ENCODE data around the gene TCF12.

DNA sequence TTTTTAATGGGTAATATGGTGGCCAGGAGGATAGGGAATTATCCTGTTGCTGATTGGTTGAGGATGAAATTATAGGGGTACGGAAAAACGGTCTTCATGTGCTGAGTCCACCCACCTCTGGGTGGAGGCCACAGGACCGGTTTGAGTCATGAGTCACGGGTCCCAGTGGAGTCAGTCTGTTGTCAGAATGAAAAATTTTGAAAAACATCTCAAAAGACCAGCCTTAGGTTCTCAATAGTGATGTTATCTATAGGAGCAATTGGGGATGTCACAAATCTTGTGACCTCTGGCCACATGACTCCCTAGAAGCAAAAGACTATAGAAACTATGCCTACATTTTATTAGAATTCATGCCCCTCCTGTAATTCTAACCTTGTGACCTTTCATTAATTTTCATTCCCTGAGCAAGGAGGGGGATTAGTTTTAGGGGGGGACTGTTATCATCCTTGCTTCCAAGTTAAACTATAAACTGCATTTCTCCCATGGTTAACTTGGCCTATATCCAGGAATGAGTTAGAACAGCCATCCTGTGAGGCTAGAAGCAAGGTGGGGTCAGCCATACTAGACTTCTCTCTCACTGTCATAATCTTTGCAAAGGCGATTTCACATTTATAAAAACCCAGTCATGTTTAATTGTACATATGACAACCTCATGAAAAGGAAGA, 101.2 kb downstream of the TCF12 start:
- TF ChIP-seq, protein P1, sequence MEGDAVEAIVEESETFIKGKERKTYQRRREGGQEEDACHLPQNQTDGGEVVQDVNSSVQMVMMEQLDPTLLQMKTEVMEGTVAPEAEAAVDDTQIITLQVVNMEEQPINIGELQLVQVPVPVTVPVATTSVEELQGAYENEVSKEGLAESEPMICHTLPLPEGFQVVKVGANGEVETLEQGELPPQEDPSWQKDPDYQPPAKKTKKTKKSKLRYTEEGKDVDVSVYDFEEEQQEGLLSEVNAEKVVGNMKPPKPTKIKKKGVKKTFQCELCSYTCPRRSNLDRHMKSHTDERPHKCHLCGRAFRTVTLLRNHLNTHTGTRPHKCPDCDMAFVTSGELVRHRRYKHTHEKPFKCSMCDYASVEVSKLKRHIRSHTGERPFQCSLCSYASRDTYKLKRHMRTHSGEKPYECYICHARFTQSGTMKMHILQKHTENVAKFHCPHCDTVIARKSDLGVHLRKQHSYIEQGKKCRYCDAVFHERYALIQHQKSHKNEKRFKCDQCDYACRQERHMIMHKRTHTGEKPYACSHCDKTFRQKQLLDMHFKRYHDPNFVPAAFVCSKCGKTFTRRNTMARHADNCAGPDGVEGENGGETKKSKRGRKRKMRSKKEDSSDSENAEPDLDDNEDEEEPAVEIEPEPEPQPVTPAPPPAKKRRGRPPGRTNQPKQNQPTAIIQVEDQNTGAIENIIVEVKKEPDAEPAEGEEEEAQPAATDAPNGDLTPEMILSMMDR (IDR thresholded peaks at IDR 0.05; ENCODE audit: control extremely low read depth in 1 of 3, insufficient read depth in 1 of 3, low read depth in 1 of 3, low read length in 3 of 3): no peak
- no peak for TF ChIP-seq GABPA (IDR thresholded peaks at IDR 0.05; ENCODE audit: borderline replicate concordance, insufficient read depth, low read length)
